SK-N-SH (cell line): ENCODE data around the gene HMGXB3. TPM values are rescaled to one million over a fixed set of nuclear protein-coding genes. Genes with fewer than 3 reads are reported as not detected.

ENCODE experiments used
- CTCF ChIA-PET: fragments of 300-600, 350-600 bp; formaldehyde crosslinking; extraction: SDS; loops from one replicate; lab custom pipeline; 2021; lab: Yijun Ruan, JAX
- POLR2A ChIA-PET: fragments of 350-600 bp; sonication (Branson Sonifier 250); formaldehyde crosslinking; extraction: SDS; loops from one replicate; lab custom pipeline; 2020; ENCODE audit warnings: antibody characterized with exemption, inconsistent platforms; lab: Yijun Ruan, JAX
- DNase-seq: peaks from one replicate; pipeline ENCODE4 v3.0.0; 2012
- H2AFZ ChIP-seq: fragments of 200-600 bp; sonication (generic); 2 replicates; pipeline ENCODE4 v1.8.1; 2016; ENCODE audit warnings: antibody characterized with exemption, mild to moderate bottlenecking, low read depth
- H3F3A ChIP-seq: fragments of 200-600 bp; sonication (generic); replicated peaks from 2 replicates; pipeline ENCODE3; 2016; ENCODE audit warnings: antibody characterized with exemption, mild to moderate bottlenecking; ENCODE audit not compliant: insufficient read depth
- H3K27ac ChIP-seq, 2 experiments: fragments of 200-500 bp in 1 of 2; fragments of 200-600 bp in 1 of 2; sonication (Bioruptor generic) in 1 of 2; sonication (generic), shearing (Covaris generic) in 1 of 2; 2 replicates each; pipeline versions ENCODE4 v1.5.1 to v1.6.1; 2014 to 2016; ENCODE audit warnings: low read depth in 2 of 2, inconsistent platforms in 1 of 2, low read length in 1 of 2, mild to moderate bottlenecking in 1 of 2, mixed read lengths in 1 of 2
- H3K27me3 ChIP-seq: fragments of 200-600 bp; sonication (generic), shearing (Covaris generic); 2 replicates; pipeline ENCODE4 v1.6.1; 2016; ENCODE audit warnings: mixed run types; ENCODE audit not compliant: insufficient read depth
- H3K36me3 ChIP-seq, 2 experiments: fragments of 200-500 bp in 1 of 2; fragments of 200-600 bp in 1 of 2; sonication (Bioruptor generic) in 1 of 2; sonication (generic) in 1 of 2; replicated peaks in 1 of 2; 2 replicates each; pipeline versions ENCODE3 to v1.5.1; 2014 to 2016; ENCODE audit warnings: low read length in 1 of 2, mild to moderate bottlenecking in 1 of 2; ENCODE audit not compliant: insufficient read depth in 2 of 2, control insufficient read depth in 1 of 2
- H3K4me1 ChIP-seq, 2 experiments: fragments of 200-500 bp in 1 of 2; fragments of 200-600 bp in 1 of 2; sonication (Bioruptor generic) in 1 of 2; sonication (generic), shearing (Covaris generic) in 1 of 2; 2 replicates each; pipeline versions ENCODE4 v1.5.1 to v1.6.1; 2014 to 2016; ENCODE audit warnings: low read depth in 1 of 2, low read length in 1 of 2, mixed run types in 1 of 2; ENCODE audit not compliant: insufficient read depth in 2 of 2, control insufficient read depth in 1 of 2
- H3K4me2 ChIP-seq: fragments of 200-600 bp; sonication (generic), shearing (Covaris generic); 2 replicates; pipeline ENCODE4 v1.6.1; 2017; ENCODE audit warnings: mixed run types
- H3K4me3 ChIP-seq, 2 experiments: fragments of 200-500 bp in 1 of 2; fragments of 200-600 bp in 1 of 2; sonication (Bioruptor generic) in 1 of 2; sonication (generic), shearing (Covaris generic) in 1 of 2; 2 replicates each; pipeline versions ENCODE4 v1.5.1 to v1.8.1; 2014 to 2016; ENCODE audit warnings: low read depth in 2 of 2, inconsistent platforms in 1 of 2, low read length in 1 of 2, mild to moderate bottlenecking in 1 of 2, mixed read lengths in 1 of 2, moderate library complexity in 1 of 2
- H3K79me2 ChIP-seq: fragments of 200-600 bp; sonication (generic); 2 replicates; pipeline ENCODE4 v1.8.1; 2017; ENCODE audit warnings: mild to moderate bottlenecking; ENCODE audit not compliant: insufficient read depth
- H3K9ac ChIP-seq: fragments of 200-600 bp; sonication (generic); 2 replicates; pipeline ENCODE4 v1.6.1; 2017; ENCODE audit warnings: mixed run types
- H3K9me2 ChIP-seq: fragments of 200-600 bp; sonication (generic); 2 replicates; pipeline ENCODE4 v1.6.1; 2017; ENCODE audit warnings: mixed run types
- H3K9me3 ChIP-seq: fragments of 200-600 bp; sonication (generic); 2 replicates; pipeline ENCODE4 v1.6.1; 2017; ENCODE audit warnings: mixed run types, mild to moderate bottlenecking, moderate library complexity
- H4K20me1 ChIP-seq: fragments of 200-600 bp; sonication (generic); 2 replicates; pipeline ENCODE4 v1.6.1; 2017; ENCODE audit warnings: mild to moderate bottlenecking, mixed run types; ENCODE audit not compliant: insufficient read depth
- EP300 ChIP-seq, 2 experiments: IDR thresholded peaks; 2 replicates each; pipeline versions ENCODE4 v1.4.0 to v1.6.1; 2012; ENCODE audit warnings: borderline replicate concordance in 1 of 2, low read depth in 1 of 2, low read length in 1 of 2
- EZH2phosphoT487 ChIP-seq: fragments of 200-600 bp; sonication (generic); IDR thresholded peaks from 2 replicates; pipeline ENCODE4 v1.6.1; 2017; ENCODE audit warnings: low read depth, mixed run types, mild to moderate bottlenecking, antibody characterized with exemption, moderate library complexity, borderline replicate concordance
- FOXM1 ChIP-seq: IDR thresholded peaks from 2 replicates; pipeline ENCODE4 v1.4.0; 2012; ENCODE audit warnings: low read depth, mild to moderate bottlenecking
- IRF3 ChIP-seq: fragments of 150-350 bp; IDR thresholded peaks from 2 replicates; pipeline ENCODE4 v1.6.1; 2016; ENCODE audit warnings: mild to moderate bottlenecking, low read depth, low read length
- MXI1 ChIP-seq: IDR thresholded peaks from 2 replicates; pipeline ENCODE4 v1.6.1; 2012; ENCODE audit warnings: mild to moderate bottlenecking, low read depth, low read length, improper control_type of control experiment
- NFIC ChIP-seq: IDR thresholded peaks from 2 replicates; pipeline ENCODE4 v1.4.0; 2012; ENCODE audit warnings: borderline replicate concordance
- PBX3 ChIP-seq: IDR thresholded peaks from 2 replicates; pipeline ENCODE4; 2012
- POLR2AphosphoS5 ChIP-seq: IDR thresholded peaks from 2 replicates; pipeline ENCODE4 v1.6.1; 2012; ENCODE audit warnings: low read depth, low read length
- TCF12 ChIP-seq: IDR thresholded peaks from 2 replicates; pipeline ENCODE4 v1.4.0; 2012
- TEAD4 ChIP-seq: IDR thresholded peaks from 2 replicates; pipeline ENCODE4 v1.4.0; 2012; ENCODE audit warnings: mild to moderate bottlenecking, borderline replicate concordance; ENCODE audit not compliant: insufficient read depth
- USF1 ChIP-seq: IDR thresholded peaks from 2 replicates; pipeline ENCODE4 v1.4.0; 2012; ENCODE audit warnings: low read depth, borderline replicate concordance
- USF2 ChIP-seq: fragments of 150-350 bp; IDR thresholded peaks from 2 replicates; pipeline ENCODE4 v1.6.1; 2017; ENCODE audit warnings: antibody characterized with exemption, low read length, low read depth, borderline replicate concordance
- WGBS: methylation state at CpG from one replicate; pipeline ENCODE4 v1.1.6; 2017; ENCODE audit warnings: low lambda C conversion rate; 5-methylcytosine and 5-hydroxymethylcytosine counted together
- polyA plus RNA-seq, 3 experiments: library from polyadenylated mRNA; depleted of rRNA; stranded (reverse); fragments of >200 nt; gene quantifications; 2 replicates each; pipeline ENCODE4 v1.2.3, GENCODE V29; 2012

Gene HMGXB3
- polyA plus RNA-seq, 1 of the 3 experiments (the other 2 are of a cell fraction) = 28.8 TPM

- Histone ChIP-seq H3K9ac (no peak overlapping the region), H3K9me2 (no peaks in the 10 kb centered on the region), H3K36me3 (no peaks in the 10 kb centered on the region), H3K9me3 (no peaks in the 10 kb centered on the region), H3K27ac (no peak overlapping the region), H2AFZ (no peak overlapping the region), H3K4me2 (no peak overlapping the region), H3K4me3 (no peak overlapping the region), H3K27me3 (no peaks in the 10 kb centered on the region), H3F3A (peaks cover 6% of the 10 kb centered on the region), H4K20me1 (no peaks in the 10 kb centered on the region), H3K79me2 (no peaks in the 10 kb centered on the region), H3K4me1 (peaks cover 14 to 41% of the 10 kb centered on the region in 2 experiments; a peak in 3 of 4 replicates)
- POLR2A ChIA-PET = no interaction called here
- no peak for DNase-seq
- no peak for TF ChIP-seq PBX3
- CTCF ChIA-PET = interaction anchor here (1.3 kb wide), 1 partner anchor 20 kb away, joined by 3 read pairs; no protein-coding TSS in a partner anchor
- WGBS = 92% methylated on average over 20 of the region's 25 CpGs
Measured at GRCh38 chr5:150069672-150070627, 69.4 kb downstream of the HMGXB3 start.

GRCh38 chr5:150070821-150071220 lies 70.3 kb downstream of the HMGXB3 start:
- POLR2A ChIA-PET = no interaction called here

More at GRCh38 chr5:150070821-150071220, 70.3 kb downstream of the HMGXB3 start:
- no peak for TF ChIP-seq PBX3
- no peak for TF ChIP-seq USF1
- TF ChIP-seq TEAD4 = no peak
- no peak for TF ChIP-seq USF2
- TF ChIP-seq MXI1 = no peak
- TF ChIP-seq POLR2AphosphoS5 = no peak
- TF ChIP-seq FOXM1 = no peak
- no peak for TF ChIP-seq TCF12
- TF ChIP-seq EZH2phosphoT487 = no peak
- no peak for TF ChIP-seq IRF3
- TF ChIP-seq EP300 (IDR thresholded peaks at IDR 0.05; ENCODE audit: borderline replicate concordance in 1 of 2, low read depth in 1 of 2, low read length in 1 of 2) = no peak
- TF ChIP-seq NFIC = no peak
- H3F3A ChIP-seq = peaks cover 6% of the 10 kb centered on the region
- H3K4me2 ChIP-seq = no peak overlapping the region
- no peaks in the 10 kb centered on the region for H3K79me2 ChIP-seq
- no peak for DNase-seq
- no peaks in the 10 kb centered on the region for H3K36me3 ChIP-seq
- H3K9me2 ChIP-seq = no peaks in the 10 kb centered on the region
- no peak overlapping the region for H3K4me3 ChIP-seq
- no peaks in the 10 kb centered on the region for H3K9me3 ChIP-seq
- H3K9ac ChIP-seq = no peak overlapping the region
- H3K27me3 ChIP-seq = no peaks in the 10 kb centered on the region
- peaks cover 14 to 32% of the 10 kb centered on the region in 2 experiments; a peak in 3 of 4 replicates for H3K4me1 ChIP-seq
- 88% methylated on average over 3 of the region's 3 CpGs for WGBS
- H3K27ac ChIP-seq = no peak overlapping the region
- no peaks in the 10 kb centered on the region for H4K20me1 ChIP-seq
- no peak overlapping the region for H2AFZ ChIP-seq
- CTCF ChIA-PET = no interaction called here
